HCT116 (cell line): ENCODE measurements around the gene AURKA. TPM values are rescaled to one million over a fixed set of nuclear protein-coding genes. Genes with fewer than 3 reads are reported as not detected.

Experiments used
- ATAC-seq: fragments of 200-7000 bp; cut with Tn5 transposase; 2 replicates; pipeline ENCODE4 v1.9.1; 2020; ENCODE audit warnings: mild to moderate bottlenecking, moderate library complexity
- BruUV-seq: library from RNA; stranded (reverse); fragments of 400-500 nt; replicated peaks from 2 replicates; lab custom pipeline; 2021; lab: Mats Ljungman, UMichigan
- CTCF ChIA-PET: fragments of 300-600 bp; sonication (Branson Sonifier 250); formaldehyde crosslinking; loops from one replicate; lab custom pipeline; 2021; ENCODE audit warnings: antibody characterized with exemption; lab: Charles Lee
- POLR2A ChIA-PET: fragments of 300-600, 350-600 bp; sonication (Branson Sonifier 250); formaldehyde crosslinking; loops from one replicate; lab custom pipeline; 2021; ENCODE audit warnings: antibody characterized with exemption; lab: Charles Lee
- RAD21 ChIA-PET, 2 experiments: fragments of 300-600 bp; sonication (Branson Sonifier 250); formaldehyde crosslinking; loops; one replicate each; lab custom pipeline; 2023; ENCODE audit warnings: low total read pairs in 2 of 2; ENCODE audit not compliant: uncharacterized antibody in 2 of 2, unreplicated experiment in 2 of 2, low non-redundant PET in 1 of 2; lab: Charles Lee
- DNase-seq: peaks from one replicate; pipeline ENCODE4 v3.0.0-alpha.2; 2010; ENCODE audit warnings: low read depth, low spot score
- H2AFZ ChIP-seq: fragments of 200-600 bp; shearing (Covaris generic), sonication (generic); 2 replicates; pipeline ENCODE4 v1.6.1; 2017; ENCODE audit warnings: low read depth, mixed run types, mixed read lengths, antibody characterized with exemption, low read length; ENCODE audit not compliant: poor library complexity, severe bottlenecking
- H3K27ac ChIP-seq: 2 replicates; pipeline ENCODE4 v1.5.1; 2012; ENCODE audit warnings: low read depth, low read length
- H3K27me3 ChIP-seq: fragments of 200-600 bp; sonication (generic); 2 replicates; pipeline ENCODE4 v1.6.1; 2016; ENCODE audit warnings: mixed run types, low read length, mixed read lengths; ENCODE audit not compliant: insufficient read depth
- H3K36me3 ChIP-seq, 2 experiments: fragments of 200-500 bp in 1 of 2; fragments of 200-600 bp in 1 of 2; sonication (Bioruptor generic) in 1 of 2; sonication (generic) in 1 of 2; 2 replicates each; pipeline versions ENCODE4 v1.5.1 to v1.6.1; 2014 to 2016; ENCODE audit warnings: low read length in 2 of 2, inconsistent platforms in 1 of 2, mixed read lengths in 1 of 2, mixed run types in 1 of 2; ENCODE audit not compliant: insufficient read depth in 2 of 2, control insufficient read depth in 1 of 2
- H3K4me1 ChIP-seq, 2 experiments: fragments of 200-600 bp in 1 of 2; sonication (generic) in 1 of 2; 2 replicates each; pipeline versions ENCODE4 v1.5.1 to v1.6.1; 2012 to 2017; ENCODE audit warnings: low read length in 2 of 2, inconsistent platforms in 1 of 2, mild to moderate bottlenecking in 1 of 2, mixed read lengths in 1 of 2, mixed run types in 1 of 2, moderate library complexity in 1 of 2; ENCODE audit not compliant: insufficient read depth in 2 of 2, control insufficient read depth in 1 of 2
- H3K4me2 ChIP-seq: fragments of 200-600 bp; sonication (generic); 2 replicates; pipeline ENCODE4 v1.6.1; 2017; ENCODE audit warnings: mixed run types, low read length, mixed read lengths
- H3K4me3 ChIP-seq, 2 experiments: fragments of 200-600 bp in 1 of 2; sonication (generic) in 1 of 2; replicated peaks in 1 of 2; 2 replicates each; pipeline ENCODE4 v1.5.1; 2011 to 2016; ENCODE audit warnings: low read length in 2 of 2, control low read depth in 1 of 2, low read depth in 1 of 2, mild to moderate bottlenecking in 1 of 2, mixed read lengths in 1 of 2, mixed run types in 1 of 2
- H3K79me2 ChIP-seq: fragments of 200-600 bp; sonication (generic); 2 replicates; pipeline ENCODE4 v1.6.1; 2017; ENCODE audit warnings: mild to moderate bottlenecking, mixed run types, low read length, moderate library complexity, mixed read lengths; ENCODE audit not compliant: insufficient read depth
- H3K9ac ChIP-seq: fragments of 200-600 bp; sonication (generic); 2 replicates; pipeline ENCODE4 v1.6.1; 2016; ENCODE audit warnings: low read length, mixed read lengths
- H3K9me2 ChIP-seq: fragments of 200-600 bp; sonication (generic), shearing (Covaris generic); 2 replicates; pipeline ENCODE4 v1.6.1; 2017; ENCODE audit warnings: mixed run types, mild to moderate bottlenecking, moderate library complexity; ENCODE audit not compliant: insufficient read depth
- H3K9me3 ChIP-seq, 2 experiments: fragments of 200-500 bp in 1 of 2; fragments of 200-600 bp in 1 of 2; sonication (Bioruptor generic) in 1 of 2; sonication (generic) in 1 of 2; 2 replicates each; pipeline ENCODE4 v1.6.1; 2014 to 2017; ENCODE audit warnings: low read length in 2 of 2, mixed read lengths in 2 of 2, inconsistent platforms in 1 of 2, low read depth in 1 of 2, mild to moderate bottlenecking in 1 of 2, mixed run types in 1 of 2, moderate library complexity in 1 of 2; ENCODE audit not compliant: control insufficient read depth in 1 of 2, insufficient read depth in 1 of 2
- H4K20me1 ChIP-seq: fragments of 200-600 bp; sonication (generic), shearing (Covaris generic); 2 replicates; pipeline ENCODE4 v1.6.1; 2017; ENCODE audit warnings: mixed run types, mild to moderate bottlenecking, moderate library complexity; ENCODE audit not compliant: insufficient read depth
- ATF3 ChIP-seq: IDR thresholded peaks from 2 replicates; pipeline ENCODE4 v1.6.1; 2012
- CEBPB ChIP-seq: IDR thresholded peaks from 2 replicates; pipeline ENCODE4 v1.6.1; 2012; ENCODE audit warnings: low read depth
- EZH2 ChIP-seq: fragments of 200-600 bp; sonication (generic); IDR thresholded peaks from 2 replicates; pipeline ENCODE4 v1.6.1; 2017; ENCODE audit warnings: antibody characterized with exemption, mixed run types
- JUND ChIP-seq: IDR thresholded peaks from 2 replicates; pipeline ENCODE4 v1.6.1; 2012
- POLR2AphosphoS5 ChIP-seq: IDR thresholded peaks from 2 replicates; pipeline ENCODE4 v1.6.1; 2011; ENCODE audit warnings: mild to moderate bottlenecking, low read depth, low read length, moderate library complexity
- RAD21 ChIP-seq: IDR thresholded peaks from 2 replicates; pipeline ENCODE4 v1.6.1; 2012; ENCODE audit warnings: low read depth, mild to moderate bottlenecking
- SIN3A ChIP-seq: IDR thresholded peaks from 2 replicates; pipeline ENCODE4 v1.6.1; 2012; ENCODE audit warnings: low read depth
- TCF7L2 ChIP-seq: IDR thresholded peaks from 2 replicates; pipeline ENCODE4 v1.7.0; 2011; ENCODE audit warnings: borderline replicate concordance, inconsistent platforms; ENCODE audit not compliant: insufficient read depth, insufficient read length; ENCODE audit errors: extremely low read depth
- YY1 ChIP-seq: IDR thresholded peaks from 2 replicates; pipeline ENCODE4 v1.6.1; 2011; ENCODE audit warnings: low read length, low read depth, moderate library complexity, mild to moderate bottlenecking; ENCODE audit not compliant: insufficient replicate concordance; ENCODE audit errors: extremely low read depth
- ZBTB33 ChIP-seq: IDR thresholded peaks from 2 replicates; pipeline ENCODE4 v1.6.1; 2011; ENCODE audit warnings: mild to moderate bottlenecking, low read length, moderate library complexity; ENCODE audit not compliant: insufficient replicate concordance; ENCODE audit errors: extremely low read depth
- ZFX ChIP-seq: fragments of 450-650 bp; IDR thresholded peaks from 2 replicates; pipeline ENCODE4 v1.6.1; 2017
- ZNF274 ChIP-seq: fragments of 200-500 bp; sonication (Bioruptor generic); IDR thresholded peaks from 2 replicates; pipeline ENCODE4 v1.6.1; 2014; ENCODE audit warnings: mild to moderate bottlenecking, low read depth, low read length, inconsistent platforms
- intact Hi-C: fragments of 100-400 bp; cut with micrococcal nuclease; formaldehyde crosslinking; loops from 2 replicates; pipeline ENCODE4 v1.10.0; 2022
- total RNA-seq: library from RNA; stranded (reverse); gene quantifications from one replicate; pipeline ENCODE4 v1.2.1, GENCODE V29; 2021; ENCODE audit not compliant: unreplicated experiment

AURKA gene
- total RNA-seq, 1 experiment from 2014 or later: 80.1 TPM

- ATAC-seq: no peak
- intact Hi-C loops: no loop called here
- no peak overlapping the region for H2AFZ ChIP-seq
- TF ChIP-seq TCF7L2 (no peak), ZNF274 (no peak), ATF3 (no peak), ZFX (no peak), SIN3A (no peak), CEBPB (no peak), EZH2 (no peak), ZBTB33 (no peak), POLR2AphosphoS5 (no peak), JUND (no peak), YY1 (no peak), RAD21 (no peak)
- peaks cover 40 to 47% of the 10 kb centered on the region in 2 experiments for H3K36me3 ChIP-seq
- H3K4me2 ChIP-seq: no peak overlapping the region
- no peak overlapping the region for H3K4me3 ChIP-seq
- peaks cover 38% of the 10 kb centered on the region for H3K79me2 ChIP-seq
- RAD21 ChIA-PET: no interaction called here
- H3K27me3 ChIP-seq: no peaks in the 10 kb centered on the region
- no peak for DNase-seq
- no peak overlapping the region for H3K9ac ChIP-seq
- no peaks in the 10 kb centered on the region for H3K9me3 ChIP-seq
- no peaks in the 10 kb centered on the region for H3K4me1 ChIP-seq
- H3K9me2 ChIP-seq: no peaks in the 10 kb centered on the region
- H4K20me1 ChIP-seq: no peaks in the 10 kb centered on the region
- no TSS peak for BruUV-seq
- no peak overlapping the region for H3K27ac ChIP-seq
- POLR2A ChIA-PET: interaction anchor here (0.6 kb wide), 1 partner anchor 15 kb away, joined by 3 read pairs; no protein-coding TSS in a partner anchor
- CTCF ChIA-PET: no interaction called here
These were observed 22.8 kb downstream of the AURKA start for GRCh38 chr20:56369179-56369578.
